NOMO-1 (cell line): ENCODE measurements around the gene PSMC5.
A peak's percentile ranks its signal among the peaks of the same experiment; 100 is the strongest.
"Not testable (repeated sequence)": the region's sequence is repeated elsewhere in the genome, so short reads cannot be mapped to it uniquely, and the experiment has no call there.

Experiments used
- DNase-seq, 2 experiments: peaks; one replicate each; lab custom pipeline; 2025; ENCODE audit not compliant: unreplicated experiment in 2 of 2; lab: John Stamatoyannopoulos, UW

PSMC5 gene

DNA sequence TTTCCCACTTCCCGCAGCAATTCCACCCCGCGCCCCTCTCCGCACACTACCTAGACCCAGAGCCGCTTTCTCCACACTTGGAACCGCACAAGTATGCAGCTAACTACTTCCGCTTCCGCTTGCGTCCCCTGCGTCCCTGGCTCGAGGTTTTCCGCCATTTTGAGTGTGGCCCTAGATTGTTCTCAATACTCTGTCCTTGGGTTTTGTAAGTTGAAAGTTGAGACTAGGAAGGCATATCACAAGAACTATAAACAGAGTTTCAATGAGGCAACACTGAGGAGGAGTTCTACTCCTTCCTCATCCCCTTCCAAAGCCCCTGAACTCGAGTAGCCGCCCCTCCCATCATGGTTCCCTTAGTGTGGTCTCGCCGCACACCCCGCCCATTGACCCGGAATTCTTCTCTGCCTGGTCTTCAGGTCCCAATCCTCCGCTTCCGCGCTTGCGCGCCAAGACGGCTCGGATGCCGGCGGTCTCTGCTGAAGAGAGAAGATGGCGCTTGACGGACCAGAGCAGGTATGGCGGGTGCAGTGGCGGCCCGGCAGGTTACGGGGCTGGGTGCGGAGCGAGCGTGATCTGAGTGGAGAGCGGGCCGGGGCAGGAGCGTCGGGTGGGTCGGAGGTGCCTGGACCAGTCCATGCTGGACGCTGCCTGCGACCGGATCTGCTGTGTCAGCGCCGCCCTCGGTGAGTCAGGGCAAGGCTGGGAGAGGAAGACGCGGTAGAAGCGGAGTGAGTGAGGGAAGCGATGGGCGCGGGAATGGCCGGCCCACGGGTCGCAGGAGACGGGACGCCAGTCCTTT lies at the start of gene PSMC5, which contains the start of gene FTSJ3:
TSS of gene PSMC5 (plus strand) at position 430 of the 799 bp plus-strand sequence. CDS start at position 490, 60 bp downstream.
TSS of gene FTSJ3 (minus strand) at position 662 of the 799 bp plus-strand sequence. CDS start 761 bp downstream, outside the sequence.
- peak; percentile 96 to 97 for DNase-seq

GRCh38 chr17:63780507-63780906 lies 46.7 kb upstream of the PSMC5 start:
- DNase-seq: no peak

DNA sequence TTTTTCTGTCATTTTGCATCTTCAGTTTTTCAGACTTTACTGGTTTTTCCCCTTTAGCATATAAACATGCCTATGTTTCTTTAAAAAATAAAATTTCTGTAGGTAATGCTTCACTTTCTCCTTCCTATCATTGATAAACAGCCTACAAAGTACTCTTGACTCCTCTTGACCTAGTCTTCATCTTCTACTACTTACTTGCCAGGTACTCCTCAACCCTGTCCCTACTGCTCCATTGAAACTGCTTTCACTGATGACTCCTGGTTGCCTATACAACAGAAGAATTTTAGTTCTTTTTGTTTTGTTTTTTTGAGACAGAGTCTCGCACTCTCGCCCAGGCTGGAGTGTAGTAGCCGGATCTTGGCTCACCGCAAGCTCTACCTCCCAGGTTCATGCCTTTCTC lies 46.3 kb upstream of the PSMC5 start:
- DNase-seq: no peak

GRCh38 chr17:63783522-63783921 lies 43.7 kb upstream of the PSMC5 start:
- DNase-seq: no peak

- DNase-seq: no peak
Observed at GRCh38 chr17:63785556-63785955, 41.7 kb upstream of the PSMC5 start.

DNA sequence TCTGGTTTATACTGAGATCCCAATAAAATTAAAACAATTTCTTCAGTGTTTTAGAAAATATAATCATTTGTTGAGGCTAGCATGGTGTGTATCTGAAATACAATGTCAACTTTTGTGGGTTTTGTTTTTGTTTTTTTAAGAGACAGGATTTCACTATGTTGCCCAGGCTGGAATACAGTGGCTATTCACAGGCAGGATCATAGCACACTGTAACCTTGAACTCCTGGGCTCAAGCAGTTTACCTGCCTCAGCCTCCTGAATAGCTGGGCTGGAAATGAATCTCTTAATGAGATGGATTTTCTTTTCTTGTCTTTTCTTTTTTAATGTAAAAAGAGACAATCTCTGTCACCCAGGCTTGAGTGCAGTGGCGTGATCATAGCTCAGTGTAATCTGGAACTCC lies 41.1 kb upstream of the PSMC5 start:
- DNase-seq: no peak

DNA sequence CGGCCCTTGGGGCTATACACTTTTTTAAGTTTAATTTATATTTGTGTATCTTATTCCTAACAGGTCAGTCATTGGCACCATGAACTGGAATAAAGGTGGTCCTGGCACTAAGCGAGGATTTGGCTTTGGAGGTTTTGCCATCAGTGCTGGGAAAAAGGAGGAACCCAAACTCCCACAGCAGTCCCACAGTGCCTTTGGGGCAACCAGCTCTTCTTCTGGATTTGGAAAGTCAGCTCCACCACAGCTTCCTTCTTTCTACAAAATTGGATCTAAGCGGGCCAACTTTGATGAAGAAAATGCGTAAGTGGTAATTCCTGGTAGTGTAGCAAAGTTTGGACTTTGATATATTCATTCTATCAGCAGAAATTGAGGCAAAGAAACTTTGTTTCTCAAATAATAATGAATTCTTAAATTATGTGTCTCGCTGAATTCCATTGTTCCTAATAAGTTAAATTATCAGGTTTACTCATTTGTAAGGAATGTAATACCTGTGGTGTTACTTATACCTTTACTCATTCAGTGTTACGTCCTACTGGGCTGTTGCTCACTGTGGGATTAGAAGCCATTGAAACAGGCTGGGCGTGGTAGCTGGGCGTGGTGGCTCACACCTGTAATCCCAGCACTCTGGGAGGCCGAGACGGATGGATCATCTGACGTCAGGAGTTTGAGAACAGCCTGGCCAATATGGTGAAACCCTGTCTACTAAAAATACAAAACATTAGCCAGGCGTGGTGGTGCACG lies 40.1 kb upstream of the PSMC5 start:
- no peak for DNase-seq

- DNase-seq: no peak
Observed at GRCh38 chr17:63790057-63790456, 37.2 kb upstream of the PSMC5 start.

DNA sequence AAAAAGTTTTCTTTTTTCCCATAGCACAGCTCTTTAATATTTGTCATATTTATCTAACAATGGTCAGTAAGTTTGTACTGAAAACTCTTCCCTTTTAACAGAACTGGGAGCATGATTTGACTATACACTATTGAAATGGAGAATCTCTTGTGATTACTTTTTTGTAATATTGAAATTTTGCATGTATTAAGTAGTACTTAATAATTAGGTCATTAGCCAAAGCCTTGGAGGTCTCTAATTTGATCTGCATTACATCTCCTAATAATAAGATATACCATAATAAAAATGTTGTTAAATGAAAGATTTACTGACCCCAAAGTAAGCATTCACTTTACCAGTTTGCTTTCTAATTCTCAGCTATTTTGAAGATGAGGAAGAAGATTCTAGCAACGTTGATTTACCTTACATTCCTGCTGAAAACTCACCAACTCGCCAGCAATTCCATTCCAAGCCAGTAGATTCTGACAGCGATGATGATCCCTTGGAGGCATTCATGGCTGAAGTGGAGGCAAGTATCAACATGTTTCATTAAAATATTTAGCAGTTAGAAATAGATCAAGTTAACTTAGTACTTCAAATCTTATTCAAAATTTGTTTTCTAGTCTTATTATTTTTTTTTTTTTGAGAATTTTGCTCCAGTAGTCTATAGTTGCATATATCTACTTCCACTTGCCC lies 35.0 kb upstream of the PSMC5 start:
- DNase-seq: no peak

- not testable (repeated sequence) for DNase-seq
Observed at GRCh38 chr17:63796375-63796774, 30.9 kb upstream of the PSMC5 start.

- no peak for DNase-seq
Observed at GRCh38 chr17:63798572-63799106, 28.6 kb upstream of the PSMC5 start.

GRCh38 chr17:63800783-63801182 lies 26.4 kb upstream of the PSMC5 start:
- no peak for DNase-seq

GRCh38 chr17:63804328-63804727 lies 22.9 kb upstream of the PSMC5 start:
- no peak for DNase-seq

GRCh38 chr17:63805591-63805990 lies 21.6 kb upstream of the PSMC5 start:
- no peak for DNase-seq

DNA sequence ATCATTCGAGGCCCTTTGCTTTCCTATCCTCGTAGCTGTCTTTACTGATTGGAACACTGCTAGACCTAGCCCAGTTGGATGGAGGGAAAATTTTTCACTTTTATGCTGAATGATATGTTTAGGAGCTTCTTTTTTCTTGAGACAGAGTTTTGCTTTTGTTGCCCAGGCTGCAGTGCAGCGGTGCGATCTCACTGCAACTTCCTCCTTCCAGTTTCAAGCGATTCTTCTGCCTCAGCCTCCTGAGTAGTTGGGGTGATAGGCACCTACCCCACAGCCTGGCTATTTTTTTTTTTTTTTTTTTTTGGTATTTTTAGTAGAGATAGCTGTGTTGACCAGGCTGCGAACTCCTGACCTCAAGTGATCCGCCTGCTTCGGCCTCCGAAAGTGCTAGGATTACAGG lies 17.3 kb upstream of the PSMC5 start:
- no peak for DNase-seq

DNA sequence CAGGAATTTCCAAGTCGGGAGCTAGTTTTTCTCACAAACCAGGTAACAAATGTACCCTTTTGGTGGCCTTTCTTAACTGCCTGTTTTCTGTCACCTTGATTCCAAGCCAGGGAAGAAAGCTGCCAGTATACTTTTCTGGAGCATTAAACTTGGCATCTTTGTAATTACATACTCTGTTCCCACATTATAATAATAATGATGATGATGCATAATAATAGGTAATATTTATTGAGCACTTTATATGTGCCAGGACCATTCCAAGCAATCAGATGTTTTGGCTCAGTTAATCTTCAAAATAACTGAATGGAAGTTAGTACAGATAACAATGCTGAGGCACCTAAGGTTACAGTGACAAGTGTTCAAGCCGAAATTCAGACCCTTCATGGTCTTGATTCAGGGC lies 11.1 kb upstream of the PSMC5 start:
- DNase-seq: no peak

DNA sequence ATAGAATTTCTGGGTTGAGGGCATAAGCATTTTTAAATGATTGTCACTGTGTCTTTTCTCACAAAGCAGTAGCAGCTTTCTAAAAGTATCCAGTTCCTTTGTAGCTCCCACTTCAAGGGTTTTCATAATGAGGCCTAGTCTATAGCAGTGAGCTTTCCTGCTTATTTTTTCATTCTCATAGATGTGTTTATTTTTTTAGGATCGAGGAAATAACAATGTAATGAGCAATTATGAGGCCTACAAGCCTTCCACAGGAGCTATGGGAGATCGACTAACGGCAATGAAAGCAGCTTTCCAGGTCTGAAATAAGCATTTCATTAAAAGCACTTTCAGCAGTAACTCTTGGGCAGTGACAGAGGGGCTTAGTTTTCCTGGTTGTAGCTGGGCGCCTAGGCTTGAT lies 10.6 kb upstream of the PSMC5 start:
- no peak for DNase-seq

DNA sequence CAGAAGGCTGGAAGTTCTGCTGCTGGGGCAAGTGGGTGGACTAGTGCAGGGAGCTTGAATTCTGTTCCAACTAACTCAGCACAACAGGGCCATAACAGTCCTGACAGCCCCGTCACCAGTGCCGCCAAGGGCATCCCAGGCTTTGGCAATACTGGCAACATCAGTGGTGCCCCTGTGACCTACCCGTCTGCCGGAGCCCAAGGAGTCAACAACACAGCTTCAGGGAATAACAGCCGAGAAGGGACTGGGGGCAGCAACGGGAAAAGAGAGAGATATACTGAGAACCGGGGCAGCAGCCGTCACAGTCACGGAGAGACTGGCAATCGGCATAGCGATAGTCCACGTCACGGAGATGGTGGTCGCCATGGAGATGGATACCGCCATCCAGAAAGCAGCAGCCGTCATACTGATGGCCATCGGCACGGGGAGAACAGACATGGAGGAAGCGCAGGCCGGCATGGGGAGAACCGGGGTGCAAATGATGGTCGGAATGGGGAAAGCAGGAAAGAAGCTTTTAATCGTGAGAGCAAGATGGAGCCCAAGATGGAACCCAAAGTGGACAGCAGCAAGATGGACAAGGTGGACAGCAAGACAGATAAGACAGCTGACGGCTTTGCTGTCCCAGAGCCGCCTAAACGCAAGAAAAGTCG lies 9.4 kb upstream of the PSMC5 start:
- DNase-seq: no peak

DNA sequence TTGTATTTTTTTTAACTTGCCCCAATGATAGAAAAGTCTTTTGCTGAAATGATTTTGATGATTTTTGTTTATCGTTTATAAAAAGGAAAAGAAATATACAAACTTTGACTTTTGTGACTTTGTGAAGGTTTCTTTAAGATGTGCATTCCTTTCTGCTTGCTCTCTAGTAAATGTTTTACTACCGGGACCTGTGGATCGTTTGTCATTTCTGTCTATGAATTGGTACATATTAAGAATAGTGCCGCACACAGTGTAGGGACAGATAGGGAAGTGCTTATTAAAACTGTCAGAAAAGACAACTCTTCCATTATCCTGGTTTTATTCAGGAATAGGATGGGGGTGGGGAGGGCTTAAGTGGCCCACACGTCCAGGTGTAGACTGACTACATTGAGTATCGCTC lies 8.1 kb upstream of the PSMC5 start:
- DNase-seq: no peak
